Thoracic aorta (tissue), 2 donors: ENCODE data around the gene HSPA1B. TPM values are rescaled to one million over a fixed set of nuclear protein-coding genes. Genes with fewer than 3 reads are reported as not detected.
"Not testable (repeated sequence)": the region's sequence is repeated elsewhere in the genome, so short reads cannot be mapped to it uniquely, and the experiment has no call there.

Source experiments
- ATAC-seq: fragments of 150-250 bp; one replicate; pipeline ENCODE4 v1.8.0; 2017; ENCODE audit warnings: low read depth; ENCODE audit not compliant: insufficient number of reproducible peaks, low FRiP score
- DNase-seq: peaks from one replicate; pipeline ENCODE4 v3.0.0-alpha.2; 2020; ENCODE audit warnings: low spot score
- H3K27ac ChIP-seq, 2 donors: fragments of 200-600 bp; sonication (generic); 1 replicate in 1 of 2; 2 replicates in 1 of 2; pipeline ENCODE4 v1.5.1; 2016; ENCODE audit warnings: mild to moderate bottlenecking in 2 of 2, moderate library complexity in 2 of 2
- H3K27me3 ChIP-seq: fragments of 200-600 bp; sonication (generic); replicated peaks from 2 replicates; pipeline ENCODE4 v1.6.0; 2016; ENCODE audit warnings: mild to moderate bottlenecking; ENCODE audit not compliant: insufficient read depth
- H3K36me3 ChIP-seq: fragments of 200-600 bp; sonication (generic); one replicate; pipeline ENCODE4 v1.5.1; 2016
- H3K4me1 ChIP-seq, 2 donors: fragments of 200-600 bp; sonication (generic); 1 replicate in 1 of 2; 2 replicates in 1 of 2; pipeline versions ENCODE4 v1.5.1 to v1.6.0; 2016; ENCODE audit warnings: low read depth in 2 of 2, mild to moderate bottlenecking in 1 of 2; ENCODE audit not compliant: control insufficient read depth in 1 of 2
- H3K4me3 ChIP-seq: fragments of 200-600 bp; sonication (generic); 2 replicates; pipeline ENCODE4 v1.5.1; 2016; ENCODE audit warnings: mild to moderate bottlenecking
- H3K9me3 ChIP-seq: fragments of 200-600 bp; sonication (generic); 2 replicates; pipeline ENCODE4 v1.5.1; 2016
- total RNA-seq, 2 donors: library from RNA; depleted of rRNA; stranded (reverse); fragments of >200 nt; gene quantifications; one replicate each; pipeline versions ENCODE4 v1.1.0 to v1.2.3, GENCODE V29; 2016
- TF ChIP-seq, protein P1 (sequence below): fragments of 200-600 bp; sonication (generic); IDR thresholded peaks from one replicate; pipeline ENCODE4 v1.5.1; 2019; ENCODE audit warnings: antibody characterized with exemption

Gene HSPA1B
- total RNA-seq, 2 donors from 2014 or later: 178 to 262 TPM

DNA sequence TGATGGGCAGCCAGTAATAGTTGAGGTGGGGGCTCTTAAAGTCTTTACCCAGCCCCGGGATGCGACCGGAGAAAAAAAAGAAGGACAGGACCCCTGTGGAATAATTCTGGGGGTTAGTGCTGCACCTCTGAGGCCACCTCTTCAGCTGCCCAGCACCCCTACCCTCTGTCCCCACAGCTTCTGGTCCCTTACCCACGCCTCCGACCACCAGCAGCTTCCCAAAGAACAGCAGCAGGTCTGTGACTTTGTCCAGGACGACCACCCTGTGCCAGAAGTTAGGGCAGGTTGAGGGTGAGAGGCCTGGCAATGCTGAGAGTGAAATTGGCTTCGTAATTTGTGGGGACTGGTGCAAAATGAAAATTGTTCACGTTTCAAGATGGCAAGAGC is 37.3 kb downstream of the HSPA1B start:
- TF ChIP-seq, protein P1, sequence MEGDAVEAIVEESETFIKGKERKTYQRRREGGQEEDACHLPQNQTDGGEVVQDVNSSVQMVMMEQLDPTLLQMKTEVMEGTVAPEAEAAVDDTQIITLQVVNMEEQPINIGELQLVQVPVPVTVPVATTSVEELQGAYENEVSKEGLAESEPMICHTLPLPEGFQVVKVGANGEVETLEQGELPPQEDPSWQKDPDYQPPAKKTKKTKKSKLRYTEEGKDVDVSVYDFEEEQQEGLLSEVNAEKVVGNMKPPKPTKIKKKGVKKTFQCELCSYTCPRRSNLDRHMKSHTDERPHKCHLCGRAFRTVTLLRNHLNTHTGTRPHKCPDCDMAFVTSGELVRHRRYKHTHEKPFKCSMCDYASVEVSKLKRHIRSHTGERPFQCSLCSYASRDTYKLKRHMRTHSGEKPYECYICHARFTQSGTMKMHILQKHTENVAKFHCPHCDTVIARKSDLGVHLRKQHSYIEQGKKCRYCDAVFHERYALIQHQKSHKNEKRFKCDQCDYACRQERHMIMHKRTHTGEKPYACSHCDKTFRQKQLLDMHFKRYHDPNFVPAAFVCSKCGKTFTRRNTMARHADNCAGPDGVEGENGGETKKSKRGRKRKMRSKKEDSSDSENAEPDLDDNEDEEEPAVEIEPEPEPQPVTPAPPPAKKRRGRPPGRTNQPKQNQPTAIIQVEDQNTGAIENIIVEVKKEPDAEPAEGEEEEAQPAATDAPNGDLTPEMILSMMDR: no peak
- H3K4me3 ChIP-seq: no peak overlapping the region
- H3K27me3 ChIP-seq: no peaks in the 10 kb centered on the region
- peaks cover 3% of the 10 kb centered on the region for H3K36me3 ChIP-seq
- H3K9me3 ChIP-seq: no peaks in the 10 kb centered on the region
- H3K4me1 ChIP-seq: peaks cover 11 to 21% of the 10 kb centered on the region in 2 donors
- no peak for ATAC-seq
- no peak overlapping the region for H3K27ac ChIP-seq
- no peak for DNase-seq

GRCh38 chr6:31865205-31866118 is 37.9 kb downstream of the HSPA1B start:
- Histone ChIP-seq H3K9me3 (no peaks in the 10 kb centered on the region), H3K27me3 (no peaks in the 10 kb centered on the region), H3K36me3 (no peaks in the 10 kb centered on the region), H3K4me1 (peaks cover 11 to 21% of the 10 kb centered on the region in 2 donors), H3K4me3 (no peak overlapping the region), H3K27ac (no peak overlapping the region)
- no peak for DNase-seq
- no peak for ATAC-seq
- TF ChIP-seq, protein P1: no peak

DNA sequence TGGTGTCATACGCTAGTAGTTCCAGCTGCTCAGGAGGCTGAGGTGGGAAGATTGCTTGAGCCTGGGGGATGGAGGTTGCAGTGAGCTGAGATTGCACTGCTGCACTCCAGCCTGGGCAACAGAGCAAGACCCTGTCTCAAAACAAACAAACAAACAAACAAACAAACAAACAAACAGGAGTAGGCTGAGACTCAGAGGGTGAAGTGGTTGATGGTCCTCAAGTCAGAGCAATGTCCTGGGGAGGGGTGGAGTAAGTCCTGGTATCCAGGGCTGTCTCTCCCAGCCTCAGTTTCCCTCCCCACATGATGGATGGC is 41.1 kb downstream of the HSPA1B start:
- not testable (repeated sequence) for H3K9me3 ChIP-seq, H3K4me1 ChIP-seq, H3K27me3 ChIP-seq, H3K4me3 ChIP-seq, ATAC-seq, H3K36me3 ChIP-seq, DNase-seq, H3K27ac ChIP-seq

DNA sequence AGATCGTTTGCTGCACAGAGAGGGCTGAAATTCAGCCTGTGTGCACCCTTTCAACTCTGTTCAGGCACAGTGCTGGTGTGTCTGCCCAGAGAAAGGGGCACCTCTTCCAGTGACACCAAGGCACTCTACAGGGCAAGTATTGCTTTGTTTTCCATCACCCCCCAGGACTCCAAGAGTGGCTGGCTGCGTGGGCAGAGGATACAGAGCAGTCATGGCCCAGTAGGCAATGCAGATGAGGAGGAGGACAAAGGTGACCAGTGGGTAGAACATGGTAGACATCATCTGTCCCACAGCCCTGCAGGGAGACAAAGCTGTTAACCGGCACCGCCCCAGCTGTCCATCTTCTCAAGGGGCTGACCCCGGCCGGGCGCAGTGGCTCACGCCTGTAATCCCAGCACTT is 41.8 kb downstream of the HSPA1B start:
- Histone ChIP-seq H3K9me3 (no peaks in the 10 kb centered on the region), H3K27ac (no peak overlapping the region), H3K4me3 (no peak overlapping the region), H3K27me3 (no peaks in the 10 kb centered on the region), H3K36me3 (no peaks in the 10 kb centered on the region), H3K4me1 (peaks cover 0 to 1% of the 10 kb centered on the region in 2 donors)
- ATAC-seq (no peak), DNase-seq (no peak)
- TF ChIP-seq, protein P1: no peak

DNA sequence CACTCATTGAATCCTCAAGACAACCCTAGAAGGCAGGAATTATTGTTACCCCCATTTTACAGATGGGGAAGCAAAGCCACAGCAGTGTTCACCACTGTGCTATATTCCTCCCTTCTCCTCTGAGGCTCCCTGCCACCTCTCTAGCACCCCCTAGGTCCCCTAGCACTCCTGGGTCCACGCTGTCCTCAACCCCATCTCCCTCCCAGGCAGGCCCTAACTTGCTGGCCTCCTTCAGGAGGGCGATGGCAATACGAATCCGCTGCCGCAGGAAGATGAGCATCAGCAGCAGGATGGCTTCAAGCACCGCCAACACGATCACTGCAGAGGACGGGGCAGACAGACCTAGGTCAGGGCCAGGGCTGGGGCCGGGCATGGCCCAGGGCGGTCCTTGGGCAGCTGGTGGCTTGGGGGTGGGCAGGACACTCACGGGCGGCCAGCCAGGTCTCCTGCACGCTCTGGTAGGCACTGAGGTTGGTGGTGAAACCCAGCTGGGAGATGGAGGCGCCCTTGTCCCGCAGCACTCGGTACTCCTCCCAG is 42.9 kb downstream of the HSPA1B start:
- ATAC-seq (no peak), DNase-seq (no peak)
- no peak overlapping the region for H3K4me3 ChIP-seq
- no peaks in the 10 kb centered on the region for H3K36me3 ChIP-seq
- H3K9me3 ChIP-seq: no peaks in the 10 kb centered on the region
- TF ChIP-seq, protein P1: no peak
- H3K27me3 ChIP-seq: no peaks in the 10 kb centered on the region
- H3K4me1 ChIP-seq: no peaks in the 10 kb centered on the region
- no peak overlapping the region for H3K27ac ChIP-seq
